HCT116 (cell line): ENCODE measurements around the gene M1AP. TPM values are rescaled to one million over a fixed set of nuclear protein-coding genes. Genes with fewer than 3 reads are reported as not detected.

Experiments used
- ATAC-seq: fragments of 200-7000 bp; cut with Tn5 transposase; 2 replicates; pipeline ENCODE4 v1.9.1; 2020; ENCODE audit warnings: mild to moderate bottlenecking, moderate library complexity
- BruUV-seq: library from RNA; stranded (reverse); fragments of 400-500 nt; replicated peaks from 2 replicates; lab custom pipeline; 2021; lab: Mats Ljungman, UMichigan
- CTCF ChIA-PET: fragments of 300-600 bp; sonication (Branson Sonifier 250); formaldehyde crosslinking; loops from one replicate; lab custom pipeline; 2021; ENCODE audit warnings: antibody characterized with exemption; lab: Charles Lee
- POLR2A ChIA-PET: fragments of 300-600, 350-600 bp; sonication (Branson Sonifier 250); formaldehyde crosslinking; loops from one replicate; lab custom pipeline; 2021; ENCODE audit warnings: antibody characterized with exemption; lab: Charles Lee
- RAD21 ChIA-PET, 2 experiments: fragments of 300-600 bp; sonication (Branson Sonifier 250); formaldehyde crosslinking; loops; one replicate each; lab custom pipeline; 2023; ENCODE audit warnings: low total read pairs in 2 of 2; ENCODE audit not compliant: uncharacterized antibody in 2 of 2, unreplicated experiment in 2 of 2, low non-redundant PET in 1 of 2; lab: Charles Lee
- DNase-seq: peaks from one replicate; pipeline ENCODE4 v3.0.0-alpha.2; 2010; ENCODE audit warnings: low read depth, low spot score
- H2AFZ ChIP-seq: fragments of 200-600 bp; shearing (Covaris generic), sonication (generic); 2 replicates; pipeline ENCODE4 v1.6.1; 2017; ENCODE audit warnings: low read depth, mixed run types, mixed read lengths, antibody characterized with exemption, low read length; ENCODE audit not compliant: poor library complexity, severe bottlenecking
- H3K27ac ChIP-seq: 2 replicates; pipeline ENCODE4 v1.5.1; 2012; ENCODE audit warnings: low read depth, low read length
- H3K27me3 ChIP-seq: fragments of 200-600 bp; sonication (generic); 2 replicates; pipeline ENCODE4 v1.6.1; 2016; ENCODE audit warnings: mixed run types, low read length, mixed read lengths; ENCODE audit not compliant: insufficient read depth
- H3K36me3 ChIP-seq, 2 experiments: fragments of 200-500 bp in 1 of 2; fragments of 200-600 bp in 1 of 2; sonication (Bioruptor generic) in 1 of 2; sonication (generic) in 1 of 2; 2 replicates each; pipeline versions ENCODE4 v1.5.1 to v1.6.1; 2014 to 2016; ENCODE audit warnings: low read length in 2 of 2, inconsistent platforms in 1 of 2, mixed read lengths in 1 of 2, mixed run types in 1 of 2; ENCODE audit not compliant: insufficient read depth in 2 of 2, control insufficient read depth in 1 of 2
- H3K4me1 ChIP-seq, 2 experiments: fragments of 200-600 bp in 1 of 2; sonication (generic) in 1 of 2; 2 replicates each; pipeline versions ENCODE4 v1.5.1 to v1.6.1; 2012 to 2017; ENCODE audit warnings: low read length in 2 of 2, inconsistent platforms in 1 of 2, mild to moderate bottlenecking in 1 of 2, mixed read lengths in 1 of 2, mixed run types in 1 of 2, moderate library complexity in 1 of 2; ENCODE audit not compliant: insufficient read depth in 2 of 2, control insufficient read depth in 1 of 2
- H3K4me2 ChIP-seq: fragments of 200-600 bp; sonication (generic); 2 replicates; pipeline ENCODE4 v1.6.1; 2017; ENCODE audit warnings: mixed run types, low read length, mixed read lengths
- H3K4me3 ChIP-seq, 2 experiments: fragments of 200-600 bp in 1 of 2; sonication (generic) in 1 of 2; replicated peaks in 1 of 2; 2 replicates each; pipeline ENCODE4 v1.5.1; 2011 to 2016; ENCODE audit warnings: low read length in 2 of 2, control low read depth in 1 of 2, low read depth in 1 of 2, mild to moderate bottlenecking in 1 of 2, mixed read lengths in 1 of 2, mixed run types in 1 of 2
- H3K79me2 ChIP-seq: fragments of 200-600 bp; sonication (generic); 2 replicates; pipeline ENCODE4 v1.6.1; 2017; ENCODE audit warnings: mild to moderate bottlenecking, mixed run types, low read length, moderate library complexity, mixed read lengths; ENCODE audit not compliant: insufficient read depth
- H3K9ac ChIP-seq: fragments of 200-600 bp; sonication (generic); 2 replicates; pipeline ENCODE4 v1.6.1; 2016; ENCODE audit warnings: low read length, mixed read lengths
- H3K9me2 ChIP-seq: fragments of 200-600 bp; sonication (generic), shearing (Covaris generic); 2 replicates; pipeline ENCODE4 v1.6.1; 2017; ENCODE audit warnings: mixed run types, mild to moderate bottlenecking, moderate library complexity; ENCODE audit not compliant: insufficient read depth
- H3K9me3 ChIP-seq, 2 experiments: fragments of 200-500 bp in 1 of 2; fragments of 200-600 bp in 1 of 2; sonication (Bioruptor generic) in 1 of 2; sonication (generic) in 1 of 2; 2 replicates each; pipeline ENCODE4 v1.6.1; 2014 to 2017; ENCODE audit warnings: low read length in 2 of 2, mixed read lengths in 2 of 2, inconsistent platforms in 1 of 2, low read depth in 1 of 2, mild to moderate bottlenecking in 1 of 2, mixed run types in 1 of 2, moderate library complexity in 1 of 2; ENCODE audit not compliant: control insufficient read depth in 1 of 2, insufficient read depth in 1 of 2
- H4K20me1 ChIP-seq: fragments of 200-600 bp; sonication (generic), shearing (Covaris generic); 2 replicates; pipeline ENCODE4 v1.6.1; 2017; ENCODE audit warnings: mixed run types, mild to moderate bottlenecking, moderate library complexity; ENCODE audit not compliant: insufficient read depth
- ATF3 ChIP-seq: IDR thresholded peaks from 2 replicates; pipeline ENCODE4 v1.6.1; 2012
- CBX3 ChIP-seq: IDR thresholded peaks from 2 replicates; pipeline ENCODE4 v1.6.1; 2012; ENCODE audit warnings: low read depth
- CEBPB ChIP-seq: IDR thresholded peaks from 2 replicates; pipeline ENCODE4 v1.6.1; 2012; ENCODE audit warnings: low read depth
- CTCF ChIP-seq, 3 experiments: fragments of 200-600 bp in 1 of 3; sonication (generic) in 1 of 3; IDR thresholded peaks in 2 of 3; conservative IDR thresholded peaks in 1 of 3; 2 replicates each; pipeline ENCODE4 v1.5.1; 2012 to 2017; ENCODE audit warnings: low read depth in 2 of 3, low read length in 2 of 3, antibody characterized with exemption in 1 of 3, borderline replicate concordance in 1 of 3, control low read depth in 1 of 3, mild to moderate bottlenecking in 1 of 3, mixed read lengths in 1 of 3, mixed run types in 1 of 3, moderate library complexity in 1 of 3; ENCODE audit not compliant: insufficient read depth in 1 of 3
- EGR1 ChIP-seq: IDR thresholded peaks from 2 replicates; pipeline ENCODE4 v1.6.1; 2012; ENCODE audit warnings: low read depth
- ELF1 ChIP-seq: IDR thresholded peaks from 2 replicates; pipeline ENCODE4 v1.6.1; 2012; ENCODE audit warnings: low read depth, borderline replicate concordance
- EZH2phosphoT487 ChIP-seq: fragments of 200-600 bp; IDR thresholded peaks from 2 replicates; pipeline ENCODE4 v1.6.1; 2018; ENCODE audit warnings: antibody characterized with exemption, borderline replicate concordance
- FOSL1 ChIP-seq: IDR thresholded peaks from 2 replicates; pipeline ENCODE4 v1.6.1; 2012; ENCODE audit warnings: low read depth
- JUND ChIP-seq: IDR thresholded peaks from 2 replicates; pipeline ENCODE4 v1.6.1; 2012
- POLR2A ChIP-seq: IDR thresholded peaks from 2 replicates; pipeline ENCODE4 v1.7.0; 2011; ENCODE audit warnings: borderline replicate concordance; ENCODE audit not compliant: insufficient read depth, insufficient read length; ENCODE audit errors: extremely low read depth
- RAD21 ChIP-seq: IDR thresholded peaks from 2 replicates; pipeline ENCODE4 v1.6.1; 2012; ENCODE audit warnings: low read depth, mild to moderate bottlenecking
- REST ChIP-seq: IDR thresholded peaks from 2 replicates; pipeline ENCODE4 v1.6.1; 2012; ENCODE audit warnings: low read depth
- SP1 ChIP-seq: IDR thresholded peaks from 2 replicates; pipeline ENCODE4 v1.6.1; 2012; ENCODE audit warnings: low read depth
- SRF ChIP-seq: IDR thresholded peaks from 2 replicates; pipeline ENCODE4 v1.6.1; 2012; ENCODE audit warnings: low read depth
- YY1 ChIP-seq: IDR thresholded peaks from 2 replicates; pipeline ENCODE4 v1.6.1; 2011; ENCODE audit warnings: low read length, low read depth, moderate library complexity, mild to moderate bottlenecking; ENCODE audit not compliant: insufficient replicate concordance; ENCODE audit errors: extremely low read depth
- ZBTB33 ChIP-seq: IDR thresholded peaks from 2 replicates; pipeline ENCODE4 v1.6.1; 2011; ENCODE audit warnings: mild to moderate bottlenecking, low read length, moderate library complexity; ENCODE audit not compliant: insufficient replicate concordance; ENCODE audit errors: extremely low read depth
- ZNF274 ChIP-seq: fragments of 200-500 bp; sonication (Bioruptor generic); IDR thresholded peaks from 2 replicates; pipeline ENCODE4 v1.6.1; 2014; ENCODE audit warnings: mild to moderate bottlenecking, low read depth, low read length, inconsistent platforms
- intact Hi-C: fragments of 100-400 bp; cut with micrococcal nuclease; formaldehyde crosslinking; loops from 2 replicates; pipeline ENCODE4 v1.10.0; 2022
- total RNA-seq: library from RNA; stranded (reverse); gene quantifications from one replicate; pipeline ENCODE4 v1.2.1, GENCODE V29; 2021; ENCODE audit not compliant: unreplicated experiment

M1AP gene
- total RNA-seq, 1 experiment from 2014 or later = 28.2 TPM

- Histone ChIP-seq H3K9ac (no peak overlapping the region), H3K9me3 (no peaks in the 10 kb centered on the region), H3K4me1 (peaks cover 4 to 6% of the 10 kb centered on the region in 2 experiments; a peak in 2 of 4 replicates), H3K4me2 (no peak overlapping the region; the same call in 1 of the 2 replicates), H3K27me3 (no peaks in the 10 kb centered on the region), H2AFZ (no peak overlapping the region), H3K4me3 (no peak overlapping the region), H3K36me3 (no peaks in the 10 kb centered on the region), H3K27ac (no peak overlapping the region), H3K79me2 (no peaks in the 10 kb centered on the region), H4K20me1 (no peaks in the 10 kb centered on the region), H3K9me2 (no peaks in the 10 kb centered on the region)
- intact Hi-C loops = no loop called here
- no TSS peak for BruUV-seq
- ATAC-seq (peak; percentile 46; the same call in 1 of the 2 replicates), DNase-seq (no peak)
- ChIA-PET POLR2A (interaction anchor here (1.0 kb wide), 1 partner anchor 10 kb away, joined by 3 read pairs; no protein-coding TSS in a partner anchor), CTCF (no interaction called here), RAD21 (no interaction called here)
- no peak for TF ChIP-seq CBX3
- no peak for TF ChIP-seq CTCF (IDR thresholded peaks at IDR 0.05 in 2 of 3, conservative IDR thresholded peaks at IDR 0.05 in 1 of 3; ENCODE audit: borderline replicate concordance in 1 of 3, insufficient read depth in 1 of 3, low read depth in 2 of 3, low read length in 2 of 3)
- TF ChIP-seq JUND = peak; percentile 26; the same call in 1 of the 2 replicates
- TF ChIP-seq ATF3 = no peak
- TF ChIP-seq SP1 = no peak
- no peak for TF ChIP-seq ELF1
- TF ChIP-seq EGR1 = no peak
- TF ChIP-seq FOSL1 = peak; percentile 22; the same call in 1 of the 2 replicates
- TF ChIP-seq RAD21 = no peak
- TF ChIP-seq EZH2phosphoT487 = no peak
- TF ChIP-seq CEBPB = no peak
- no peak for TF ChIP-seq ZNF274
- no peak for TF ChIP-seq YY1
- no peak for TF ChIP-seq SRF
- TF ChIP-seq ZBTB33 = no peak
- no peak for TF ChIP-seq REST
- no peak for TF ChIP-seq POLR2A
Measured at GRCh38 chr2:74602586-74603281, 45.4 kb downstream of the M1AP start.
